GM21423 (cell line): ENCODE results near the gene TBPL1.

Experiments used
- ATAC-seq: cut with Tn5 transposase; IDR thresholded peaks from one replicate; pipeline ENCODE4 v1.9.1; 2021; ENCODE audit warnings: mild to moderate bottlenecking, moderate library complexity; ENCODE audit not compliant: unreplicated experiment

The TBPL1 gene

GRCh38 chr6:134003542-134003951, 50.5 kb downstream of the TBPL1 start:
- ATAC-seq = no peak

DNA sequence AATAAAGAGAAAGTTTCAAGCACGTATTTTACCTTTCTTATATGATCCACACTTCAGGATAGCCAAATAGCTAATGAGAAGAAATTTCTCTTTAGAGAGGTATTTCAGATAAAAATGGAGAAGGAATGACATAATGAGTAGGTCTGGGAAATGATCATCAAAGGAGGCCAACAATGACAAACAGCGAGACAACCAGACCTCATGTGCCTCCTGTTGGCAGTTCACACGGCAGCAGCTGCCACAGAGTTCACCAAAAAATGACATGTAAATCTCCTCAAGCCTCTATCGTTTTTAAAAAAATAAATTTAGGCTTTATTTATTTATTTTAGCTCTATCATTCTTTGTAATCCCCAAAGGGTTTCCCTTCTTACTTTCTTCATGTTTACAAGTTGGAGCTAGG, 51.7 kb downstream of the TBPL1 start:
- no peak for ATAC-seq

DNA sequence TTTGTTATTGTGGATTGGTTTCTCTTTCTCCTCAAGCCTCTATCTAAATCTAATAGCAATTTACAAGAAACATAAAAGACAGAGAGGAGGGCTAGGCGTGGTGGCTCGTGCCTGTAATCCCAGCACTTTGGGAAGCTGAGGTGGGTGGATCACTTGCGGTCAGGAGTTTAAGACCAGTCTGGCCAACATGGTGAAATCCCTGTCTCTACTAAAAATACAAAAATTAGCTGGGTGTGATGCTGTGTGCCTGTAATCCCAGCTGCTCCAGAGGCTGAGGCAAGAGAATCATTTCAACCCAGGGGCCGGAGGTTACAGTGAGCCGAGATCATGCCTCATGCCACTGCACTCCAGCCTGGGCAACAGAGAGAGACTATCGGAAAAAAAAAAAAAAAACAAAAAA, 52.8 kb downstream of the TBPL1 start:
- ATAC-seq = no peak

- ATAC-seq = no peak
Observed at GRCh38 chr6:134007077-134007476, 54.1 kb downstream of the TBPL1 start.

DNA sequence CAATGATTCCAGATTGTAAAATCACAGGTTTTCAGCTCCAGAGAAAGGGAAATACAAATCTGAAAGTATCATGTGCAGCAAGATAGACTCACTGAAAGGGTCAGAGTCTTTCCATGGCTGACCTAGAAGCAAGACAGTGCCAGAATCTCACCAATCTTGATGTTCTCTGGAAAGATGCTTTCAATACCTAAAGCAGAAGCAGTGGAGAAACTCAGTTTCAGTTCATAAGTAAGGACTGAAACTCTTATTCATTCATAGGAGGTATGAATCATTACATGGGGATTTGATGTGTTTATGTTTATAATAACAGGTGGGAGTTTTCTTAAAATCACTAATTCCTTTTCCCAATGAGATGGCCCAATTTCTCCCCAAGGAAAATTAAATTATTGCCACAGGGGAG, 56.9 kb downstream of the TBPL1 start:
- no peak for ATAC-seq

DNA sequence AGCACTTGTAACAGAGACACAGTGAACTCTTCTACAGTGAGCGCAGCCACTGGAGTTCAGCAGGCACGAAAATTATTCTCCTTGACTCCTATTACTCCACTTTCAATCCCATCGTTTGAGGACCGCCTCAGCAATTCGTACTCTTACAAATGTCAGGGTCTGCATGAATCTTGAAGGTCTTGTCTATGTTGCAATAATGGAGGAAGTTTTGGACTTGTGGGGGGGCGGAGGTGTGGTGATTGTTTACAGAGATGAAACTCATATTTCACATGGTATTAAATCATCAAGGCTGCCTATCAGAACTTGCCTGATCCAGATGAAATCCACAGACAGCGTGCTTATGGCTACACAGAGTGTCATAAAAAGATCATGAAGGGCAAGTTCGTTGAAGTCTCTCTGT, 57.4 kb downstream of the TBPL1 start:
- no peak for ATAC-seq

DNA sequence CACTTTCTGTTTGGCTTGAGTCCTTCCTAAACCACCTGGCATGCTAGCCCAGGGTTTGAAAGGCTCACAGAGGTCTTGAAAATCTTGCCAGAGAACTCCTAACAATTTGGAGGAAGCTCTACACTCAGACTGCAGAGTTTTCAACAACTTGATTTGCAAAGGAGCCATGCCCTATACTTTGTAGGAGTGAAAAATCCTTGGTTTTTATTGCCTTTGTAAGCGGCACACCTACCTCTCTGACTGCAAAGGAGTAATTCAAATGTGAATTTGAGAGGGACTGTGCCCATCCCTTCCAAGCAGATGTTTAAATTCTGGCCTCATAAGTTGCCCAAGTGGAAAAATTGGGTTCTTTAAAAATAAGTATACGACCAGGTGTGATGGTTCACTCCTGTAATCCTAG, 58.0 kb downstream of the TBPL1 start:
- no peak for ATAC-seq

DNA sequence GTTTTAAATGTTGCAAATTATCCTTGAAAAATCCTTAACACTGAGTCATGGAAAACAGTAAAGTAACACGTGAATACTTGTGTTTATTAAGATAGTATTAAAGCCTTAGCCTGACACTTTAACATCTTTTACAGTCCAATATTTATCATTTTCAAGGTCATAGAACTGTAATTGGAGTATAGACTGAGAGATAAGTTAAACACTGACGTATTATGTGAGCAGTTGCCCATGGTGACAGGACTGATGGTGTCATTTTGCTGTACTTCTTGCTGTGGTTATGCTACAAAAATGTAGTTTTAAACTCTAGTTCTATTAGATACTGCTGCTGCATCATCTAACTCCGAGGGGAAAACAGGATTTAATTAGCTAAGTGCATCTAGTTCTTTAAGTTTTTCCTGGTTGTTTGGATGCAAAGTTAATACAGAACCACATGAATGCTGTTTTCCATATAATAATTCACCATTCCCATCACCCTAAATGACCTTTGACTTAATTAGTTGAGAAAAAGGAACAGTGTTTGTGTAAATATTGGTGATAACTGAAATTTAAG, 61.6 kb downstream of the TBPL1 start:
- ATAC-seq = no peak

GRCh38 chr6:134015719-134016557, 62.9 kb downstream of the TBPL1 start:
- ATAC-seq = no peak

DNA sequence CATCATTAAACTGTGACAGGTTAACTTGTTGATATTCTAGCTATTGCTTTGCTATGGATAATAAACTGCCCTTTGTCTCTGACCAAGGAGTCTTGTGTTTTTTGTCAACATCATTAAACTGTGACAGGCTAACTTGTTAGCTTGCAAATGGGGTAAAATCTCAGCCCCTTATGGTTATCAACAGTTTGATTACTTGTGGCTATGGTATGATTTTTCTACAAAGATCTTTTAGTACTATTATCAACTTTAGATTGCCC, 63.5 kb downstream of the TBPL1 start:
- ATAC-seq = no peak

- no peak for ATAC-seq
Observed at GRCh38 chr6:134020071-134020470, 67.0 kb downstream of the TBPL1 start.

DNA sequence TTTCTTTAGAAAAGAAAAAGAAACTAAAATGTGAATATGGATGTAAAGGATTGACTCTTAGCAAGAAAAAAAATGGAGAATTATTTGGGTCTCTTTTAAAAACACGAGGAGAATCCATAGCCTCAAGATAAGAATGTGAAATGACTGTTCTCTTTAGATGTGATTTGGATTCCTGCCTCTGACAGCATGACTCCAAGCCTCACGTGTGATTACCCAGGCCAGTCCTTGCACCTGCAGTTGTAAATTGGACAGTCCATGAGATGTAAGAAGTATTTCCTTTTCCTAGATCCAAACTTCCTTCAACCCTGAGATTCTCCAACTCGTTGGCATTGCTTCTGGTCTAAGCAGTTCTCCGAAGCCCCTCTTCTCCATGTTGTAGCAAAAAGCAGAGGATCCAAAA, 67.5 kb downstream of the TBPL1 start:
- ATAC-seq = no peak

DNA sequence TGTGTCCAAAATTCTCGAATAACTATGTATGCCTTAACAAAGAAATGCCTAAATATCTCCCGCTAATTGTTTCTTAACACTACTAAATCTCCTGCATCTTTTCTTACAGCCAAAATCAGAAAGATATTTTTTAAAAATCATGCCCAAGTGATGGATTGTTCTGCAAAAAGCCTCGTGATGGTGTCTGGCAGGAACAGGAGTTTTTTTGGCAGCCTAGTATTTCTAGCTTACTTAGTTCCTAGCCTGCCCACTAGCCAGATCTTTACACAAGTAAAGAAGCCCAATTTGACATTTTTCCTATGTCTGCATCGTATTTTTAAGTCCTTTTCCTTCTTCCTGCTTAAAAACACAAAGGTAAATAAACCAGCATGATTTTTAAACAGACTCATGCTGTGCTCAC, 67.9 kb downstream of the TBPL1 start:
- ATAC-seq = no peak

DNA sequence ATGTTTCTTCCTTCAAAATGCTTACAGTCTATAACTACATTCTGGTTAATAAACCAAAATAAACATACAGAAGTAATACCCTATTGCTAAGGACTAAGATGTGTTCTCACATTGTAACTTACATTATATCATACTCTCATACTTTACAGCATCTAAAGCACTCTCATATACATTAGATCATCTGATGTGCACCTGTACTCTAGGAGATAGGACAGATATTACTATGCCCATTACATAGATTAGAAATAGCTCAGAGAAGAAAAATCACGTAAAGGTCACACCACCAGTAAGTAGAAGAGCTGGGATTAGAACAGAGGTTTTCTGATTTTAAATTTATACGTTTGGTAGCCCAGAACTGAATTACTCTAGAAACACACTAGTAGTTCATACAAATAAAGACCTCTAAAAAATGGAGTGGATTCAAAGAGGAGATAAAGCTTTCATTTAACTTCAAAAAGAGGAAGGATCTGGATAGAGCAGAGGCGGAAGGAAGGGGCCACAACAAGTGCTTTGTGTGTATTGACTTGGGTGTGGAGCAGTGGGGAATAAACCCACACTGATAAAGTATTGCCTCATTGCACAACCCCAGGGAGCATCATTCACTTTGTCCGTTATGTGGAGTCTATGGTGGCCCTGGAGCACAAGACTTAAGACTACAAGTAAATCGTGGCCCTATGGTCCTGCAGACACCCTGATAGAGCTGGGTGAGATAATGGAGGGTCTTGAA, 68.5 kb downstream of the TBPL1 start:
- ATAC-seq = no peak

GRCh38 chr6:134022650-134023049, 69.6 kb downstream of the TBPL1 start:
- no peak for ATAC-seq

- ATAC-seq = no peak
Observed at GRCh38 chr6:134026597-134026996, 73.6 kb downstream of the TBPL1 start.

- no peak for ATAC-seq
Observed at GRCh38 chr6:134028438-134028837, 75.4 kb downstream of the TBPL1 start.

DNA sequence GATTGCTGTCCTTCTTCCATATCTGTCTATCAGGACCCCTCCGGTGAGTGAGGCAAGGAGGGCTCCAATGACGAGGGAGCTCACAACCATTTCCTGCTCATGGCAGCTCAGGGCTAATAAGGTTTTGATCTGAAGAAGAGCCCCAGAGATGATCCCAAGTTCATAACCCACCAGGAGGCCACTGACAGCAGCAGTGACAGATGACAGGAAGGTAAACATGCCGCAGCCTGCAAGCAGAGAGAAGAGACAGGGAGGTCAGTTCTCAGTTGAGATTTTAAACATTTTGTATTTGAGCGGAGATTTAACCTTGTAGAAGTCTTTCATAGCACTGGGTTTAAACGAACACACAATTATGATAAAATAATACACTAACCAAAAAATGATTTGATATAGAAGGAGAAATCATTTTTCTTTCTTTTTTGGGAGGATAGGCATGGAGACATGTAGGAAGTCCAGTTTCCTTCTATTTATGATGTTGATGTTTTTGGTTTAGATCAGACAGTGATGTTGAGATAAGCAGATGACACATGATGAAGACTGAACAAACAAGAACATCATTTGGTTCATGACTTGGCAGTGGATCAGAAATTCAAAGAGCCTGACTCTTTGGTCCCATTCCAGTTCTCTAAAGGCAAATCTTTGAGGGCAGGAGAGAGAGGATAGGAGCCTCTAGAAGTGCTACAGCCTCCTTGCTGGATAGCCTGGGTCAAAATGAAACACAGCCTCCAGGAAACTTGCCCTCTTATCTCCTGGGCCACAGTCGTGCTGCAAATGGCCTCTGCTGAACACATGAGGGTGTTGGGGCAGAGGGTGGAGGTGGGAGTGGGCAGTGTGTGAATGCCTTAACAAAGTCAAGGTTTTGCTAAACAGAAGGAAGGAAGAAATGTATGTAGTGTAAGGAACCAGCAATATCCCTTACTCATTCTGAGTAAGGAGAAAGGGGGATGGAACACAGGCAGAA, 76.8 kb downstream of the TBPL1 start:
- no peak for ATAC-seq

DNA sequence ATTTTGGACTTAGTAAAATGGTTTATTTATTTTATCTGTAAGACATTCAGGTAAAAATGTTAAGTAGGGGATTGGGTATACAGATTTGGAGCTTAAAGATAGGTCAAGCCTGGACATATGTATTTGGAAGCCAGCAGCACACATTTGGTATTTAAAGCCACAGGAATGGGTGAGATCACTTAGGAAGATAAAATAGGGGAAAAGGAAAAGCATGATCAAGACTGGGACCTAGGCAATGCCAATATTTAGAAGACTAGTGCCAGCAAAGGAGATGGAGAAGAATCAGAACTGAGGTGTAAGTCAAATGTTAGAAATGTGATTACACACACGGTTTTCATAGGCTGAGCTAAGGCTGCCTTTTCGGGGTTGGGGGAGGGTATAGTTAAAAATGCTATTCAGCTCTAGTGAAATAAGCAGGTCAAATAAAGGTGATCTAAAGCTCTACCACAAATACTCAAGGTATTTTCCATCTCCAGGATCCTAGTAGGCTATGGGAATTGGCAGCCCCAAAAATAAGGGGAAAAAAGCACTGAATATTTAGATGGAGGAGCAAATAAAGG, 78.8 kb downstream of the TBPL1 start:
- ATAC-seq = no peak

DNA sequence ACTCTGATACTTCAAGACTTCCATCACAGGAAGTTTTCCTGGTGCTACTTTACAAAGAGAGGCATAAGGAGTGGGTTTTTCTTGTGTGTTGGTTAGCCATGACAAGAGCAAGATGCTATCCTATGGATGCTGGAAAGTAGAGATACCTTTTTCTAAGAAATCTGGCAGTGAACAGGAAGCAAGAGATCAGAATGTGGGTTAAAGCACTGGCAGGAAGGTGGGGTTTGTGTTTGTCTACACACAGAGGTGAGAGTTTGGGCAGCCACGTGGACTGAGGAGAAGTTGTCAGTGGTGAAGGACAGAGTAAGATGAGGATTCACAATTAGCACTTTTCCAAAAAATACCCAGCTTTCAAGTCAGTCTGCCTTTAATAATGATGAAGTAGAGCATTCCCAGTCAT, 81.5 kb downstream of the TBPL1 start:
- no peak for ATAC-seq
